Measurements from ENCODE around the gene PLXDC1. TPM values are rescaled to one million over a fixed set of nuclear protein-coding genes. Genes with fewer than 3 reads are reported as not detected.
A peak's percentile ranks its signal among the peaks of the same experiment; 100 is the strongest.

PLXDC1 gene
- total and polyA plus RNA-seq, 2 of the 13 experiments (the other 11 are each of a cell fraction or from before 2014, with no cell fraction given): not detected

GRCh38 chr17:39197380-39198185 is 46.1 kb upstream of the PLXDC1 start, which contains the start of gene CACNB1 (continued):
- TF ChIP-seq ZNF160 (CRISPR knock-in tag; IDR thresholded peaks at IDR 0.05) (no peak; the same call in 1 of the 2 replicates), ZBTB3 (CRISPR knock-in tag; IDR thresholded peaks at IDR 0.05; ENCODE audit: borderline replicate concordance, low read depth) (no peak), ARID2 (CRISPR knock-in tag; IDR thresholded peaks at IDR 0.05; ENCODE audit: borderline replicate concordance) (no peak), ARID3A (IDR thresholded peaks at IDR 0.05; ENCODE audit: low read depth, low read length) (no peak), REXO4 (CRISPR knock-in tag; IDR thresholded peaks at IDR 0.05; ENCODE audit: borderline replicate concordance) (no peak), RXRA (CRISPR knock-in tag; IDR thresholded peaks at IDR 0.05) (no peak; the same call in 1 of the 2 replicates), E2F5 (CRISPR knock-in tag; conservative IDR thresholded peaks at IDR 0.05) (no peak), AHR (CRISPR knock-in tag; IDR thresholded peaks at IDR 0.05) (0 out of 2 replicates have a peak, but pooled peaks have one; percentile 44), ZNF282 (IDR thresholded peaks at IDR 0.05; ENCODE audit: partially characterized antibody) (no peak), SALL2 (CRISPR knock-in tag; IDR thresholded peaks at IDR 0.05) (no peak), SP4 (CRISPR knock-in tag; IDR thresholded peaks at IDR 0.05) (peak; percentile 73), ARID5B (CRISPR knock-in tag; IDR thresholded peaks at IDR 0.05) (peak; percentile 40; the same call in 1 of the 2 replicates), ZNF275 (CRISPR knock-in tag; IDR thresholded peaks at IDR 0.05; ENCODE audit: borderline replicate concordance) (peak; percentile 26; the same call in 1 of the 2 replicates), POLR2G (IDR thresholded peaks at IDR 0.05; ENCODE audit: low read depth, low read length) (0 out of 2 replicates have a peak, but pooled peaks have one; percentile 37), PREB (CRISPR knock-in tag; IDR thresholded peaks at IDR 0.05) (no peak)
